HepG2 (cell line): ENCODE data around the gene SPTY2D1. TPM values are rescaled to one million over a fixed set of nuclear protein-coding genes. Genes with fewer than 3 reads are reported as not detected.
"Not testable (repeated sequence)": the region's sequence is repeated elsewhere in the genome, so short reads cannot be mapped to it uniquely, and the experiment has no call there.

Experiments
- ATAC-seq: fragments of 200-7000 bp; cut with Tn5 transposase; 3 replicates; pipeline ENCODE4 v1.9.1; 2020; ENCODE audit warnings: mild to moderate bottlenecking, moderate library complexity
- BruUV-seq: library from RNA; stranded (reverse); fragments of 400-500 nt; replicated peaks from 2 replicates; lab custom pipeline; 2021; lab: Mats Ljungman, UMichigan
- CTCF ChIA-PET: fragments of 300-600 bp; formaldehyde crosslinking; extraction: SDS; loops from one replicate; lab custom pipeline; 2021; ENCODE audit warnings: low total read pairs, inconsistent platforms, low intra/inter-chr PET ratio; lab: Yijun Ruan, JAX
- POLR2A ChIA-PET: fragments of 350-600 bp; sonication (Branson Sonifier 250); formaldehyde crosslinking; loops from one replicate; lab custom pipeline; 2020; ENCODE audit warnings: antibody characterized with exemption, inconsistent platforms; lab: Yijun Ruan, JAX
- DNase-seq: peaks from one replicate; pipeline ENCODE4 v3.0.0-alpha.2; 2015; ENCODE audit warnings: low spot score
- FAIRE-seq: peaks from 3 replicates; lab custom pipeline; 2011; peaks lifted over from hg19 to GRCh38; lab: Jason Lieb, UNC
- H2AFZ ChIP-seq: one replicate; pipeline ENCODE4 v1.6.1; 2011; ENCODE audit warnings: low read length, inconsistent platforms
- H3K27ac ChIP-seq: fragments of 300-600 bp; 3 replicates; pipeline ENCODE4 v1.8.0; 2011; ENCODE audit warnings: mixed run types, mild to moderate bottlenecking, mixed read lengths, low read length, inconsistent platforms; ENCODE audit not compliant: insufficient read depth; ENCODE audit errors: extremely low read length
- H3K27me3 ChIP-seq, 2 experiments: fragments of 200-600 bp in 1 of 2; 2 replicates in 1 of 2; 3 replicates in 1 of 2; pipeline versions ENCODE4 v1.6.0 to v1.8.0; 2011; ENCODE audit warnings: low read length in 2 of 2, mild to moderate bottlenecking in 2 of 2, moderate library complexity in 2 of 2, inconsistent platforms in 1 of 2; ENCODE audit not compliant: insufficient read depth in 2 of 2, control insufficient read depth in 1 of 2
- H3K36me3 ChIP-seq, 2 experiments: fragments of 200-600 bp in 1 of 2; replicated peaks in 1 of 2; 2 replicates in 1 of 2; 3 replicates in 1 of 2; pipeline versions ENCODE4 v1.5.1 to v1.8.0; 2011; ENCODE audit warnings: low read length in 2 of 2, inconsistent platforms in 1 of 2; ENCODE audit not compliant: insufficient read depth in 2 of 2, control insufficient read depth in 1 of 2
- H3K4me1 ChIP-seq: 2 replicates; pipeline ENCODE4 v1.5.1; 2012; ENCODE audit warnings: low read length, inconsistent platforms; ENCODE audit not compliant: insufficient read depth
- H3K4me2 ChIP-seq: 2 replicates; pipeline ENCODE4 v1.6.0; 2011; ENCODE audit warnings: low read depth, low read length, inconsistent platforms
- H3K4me3 ChIP-seq, 3 experiments: fragments of 200-600 bp in 1 of 3; sonication (generic), shearing (Covaris generic) in 1 of 3; replicated peaks in 1 of 3; 2 replicates each; pipeline ENCODE4 v1.5.1; 2011 to 2016; ENCODE audit warnings: low read length in 3 of 3, inconsistent platforms in 2 of 3, low read depth in 2 of 3, mild to moderate bottlenecking in 2 of 3, control low read depth in 1 of 3, mixed read lengths in 1 of 3; ENCODE audit not compliant: insufficient read depth in 1 of 3
- H3K79me2 ChIP-seq: one replicate; pipeline ENCODE4 v1.6.1; 2011; ENCODE audit warnings: low read length, inconsistent platforms; ENCODE audit not compliant: insufficient read depth
- H3K9ac ChIP-seq: 2 replicates; pipeline ENCODE4 v1.6.0; 2011; ENCODE audit warnings: mild to moderate bottlenecking, low read depth, low read length, inconsistent platforms; ENCODE audit not compliant: insufficient read depth
- H3K9me3 ChIP-seq: 2 replicates; pipeline ENCODE4 v1.5.1; 2012; ENCODE audit warnings: mild to moderate bottlenecking, low read length
- H4K20me1 ChIP-seq: 2 replicates; pipeline ENCODE4 v1.6.0; 2011; ENCODE audit warnings: inconsistent platforms, mild to moderate bottlenecking, low read length, moderate library complexity; ENCODE audit not compliant: insufficient read depth
- IKZF1 ChIP-seq: fragments of 450-650 bp; IDR thresholded peaks from 2 replicates; pipeline ENCODE4 v1.7.1; 2016
- SETDB1 ChIP-seq: sonication (generic); formaldehyde crosslinking; IDR thresholded peaks from 2 replicates; pipeline ENCODE4 v1.5.1; 2020; ENCODE audit warnings: missing genetic modification reagents, mild to moderate bottlenecking, borderline replicate concordance
- ZNF180 ChIP-seq: sonication (generic); formaldehyde crosslinking; IDR thresholded peaks from 2 replicates; pipeline ENCODE4 v1.4.0; 2020; ENCODE audit warnings: low read depth, missing genetic modification reagents, borderline replicate concordance
- WGBS: methylation state at CpG from one replicate; pipeline ENCODE4 v1.1.6; 2017; ENCODE audit warnings: low lambda C conversion rate; 5-methylcytosine and 5-hydroxymethylcytosine counted together
- in situ Hi-C: cut with HindIII; loops from 2 replicates; pipeline ENCODE4 v1.10.0; 2017; ENCODE audit warnings: low pct_unique_long_range_greater_than_20kb; ENCODE audit not compliant: extremely low pct_ligation_motif_present
- intact Hi-C: fragments of 100-400 bp; cut with micrococcal nuclease; formaldehyde crosslinking; loops from one replicate; pipeline ENCODE4 v1.10.0; 2022; ENCODE audit not compliant: unreplicated experiment
- polyA plus RNA-seq, 8 experiments: library from polyadenylated mRNA; depleted of rRNA in 3 of 8; stranded (reverse) in 7 of 8; unstranded in 1 of 8; fragments of >200 nt; fragmentation: Illumina TruSeq in 4 of 8; extraction: Trizol in 4 of 8; gene quantifications; 2 replicates each; pipeline versions ENCODE4 v1.2.1 to v1.2.3, GENCODE V29; 2011 to 2016; ENCODE audit warnings: low read depth in 4 of 8, missing spikeins in 1 of 8, mixed read lengths in 1 of 8; ENCODE audit not compliant: insufficient read depth in 1 of 8
- total RNA-seq, 5 experiments: library from RNA; depleted of rRNA; stranded (reverse); fragments of >200 nt; fragmentation: Illumina TruSeq; extraction: Trizol; gene quantifications; 2 replicates each; pipeline ENCODE4 v1.2.3, GENCODE V29; 2016; ENCODE audit warnings: low read depth in 1 of 5

Gene SPTY2D1
- total and polyA plus RNA-seq, 2 of the 13 experiments (the other 11 are each of a cell fraction or from before 2014, with no cell fraction given), result 6.9 to 14.8 TPM

- Histone ChIP-seq H3K9ac (no peak overlapping the region), H3K36me3 (no peaks in the 10 kb centered on the region), H3K79me2 (no peaks in the 10 kb centered on the region), H3K27me3 (peaks cover 2 to 8% of the 10 kb centered on the region in 2 experiments; a peak in 3 of 5 replicates), H3K4me3 (no peak overlapping the region), H3K4me2 (no peak overlapping the region), H3K9me3 (no peaks in the 10 kb centered on the region), H4K20me1 (no peaks in the 10 kb centered on the region), H3K4me1 (peaks cover 16% of the 10 kb centered on the region), H3K27ac (no peak overlapping the region), H2AFZ (no peak overlapping the region)
- in situ Hi-C loops, result no loop called here
- DNase-seq (no peak), ATAC-seq (no peak), FAIRE-seq (no peak)
- no TSS peak for BruUV-seq
- ChIA-PET POLR2A (no interaction called here), CTCF (no interaction called here)
- no peak for TF ChIP-seq SETDB1 (CRISPR knock-in tag)
- TF ChIP-seq ZNF180 (CRISPR knock-in tag), result no peak
- no peak for TF ChIP-seq IKZF1
- intact Hi-C loops, result no loop called here
- 34% methylated on average over 3 of the region's 3 CpGs for WGBS
These were observed 48.3 kb upstream of the SPTY2D1 start for GRCh38 chr11:18682466-18682865.

- H3K4me1 ChIP-seq, result peaks cover 16% of the 10 kb centered on the region
- POLR2A ChIA-PET, H3K9me3 ChIP-seq, H3K27ac ChIP-seq, H3K36me3 ChIP-seq, H3K79me2 ChIP-seq, in situ Hi-C loops, H3K4me3 ChIP-seq, H3K9ac ChIP-seq, H2AFZ ChIP-seq, BruUV-seq, H3K27me3 ChIP-seq, intact Hi-C loops, ATAC-seq, CTCF ChIA-PET, H4K20me1 ChIP-seq, FAIRE-seq, H3K4me2 ChIP-seq, DNase-seq: not testable (repeated sequence)
- 0% methylated on average over 1 of the region's 1 CpG for WGBS
These were observed 47.8 kb upstream of the SPTY2D1 start for GRCh38 chr11:18681949-18682348.
